Endothelial cell of umbilical vein (primary cell): Measurements from ENCODE around the gene SERPINB6.

ENCODE experiments used
- CTCF ChIP-seq, 2 donors: IDR thresholded peaks; 1 replicate in 1 of 2; 2 replicates in 1 of 2; pipeline ENCODE4 v1.5.1; 2011; ENCODE audit warnings: low read length in 2 of 2, mild to moderate bottlenecking in 2 of 2, moderate library complexity in 2 of 2, control low read depth in 1 of 2, inconsistent platforms in 1 of 2, low read depth in 1 of 2; ENCODE audit not compliant: insufficient read depth in 1 of 2; ENCODE audit errors: extremely low read depth in 1 of 2
- EZH2 ChIP-seq: IDR thresholded peaks from 2 replicates; pipeline ENCODE4 v1.6.1; 2012; ENCODE audit warnings: borderline replicate concordance, low read depth, mild to moderate bottlenecking, moderate library complexity, low read length, inconsistent platforms; ENCODE audit not compliant: severe bottlenecking
- MYC ChIP-seq: IDR thresholded peaks from one replicate; pipeline ENCODE4 v1.6.1; 2011; ENCODE audit warnings: mild to moderate bottlenecking, low read depth, low read length
- POLR2A ChIP-seq: IDR thresholded peaks from 2 replicates; pipeline ENCODE4 v1.6.1; 2012; ENCODE audit warnings: low read depth, mild to moderate bottlenecking, control low read depth, low read length
- POLR2AphosphoS5 ChIP-seq: IDR thresholded peaks from 2 replicates; pipeline ENCODE4 v1.6.1; 2012; ENCODE audit warnings: low read depth, mild to moderate bottlenecking, control low read depth, low read length, moderate library complexity; ENCODE audit not compliant: insufficient read depth

GRCh38 chr6:2976060-2976459 lies 4.7 kb upstream of the SERPINB6 start:
- TF ChIP-seq POLR2AphosphoS5 (no peak), CTCF (IDR thresholded peaks at IDR 0.05; ENCODE audit: extremely low read depth in 1 of 2, insufficient read depth in 1 of 2, low read depth in 1 of 2, low read length in 2 of 2) (no peak), POLR2A (no peak), MYC (no peak), EZH2 (no peak)
